ENCODE results near the gene SPRY1.

The SPRY1 gene, protein sequence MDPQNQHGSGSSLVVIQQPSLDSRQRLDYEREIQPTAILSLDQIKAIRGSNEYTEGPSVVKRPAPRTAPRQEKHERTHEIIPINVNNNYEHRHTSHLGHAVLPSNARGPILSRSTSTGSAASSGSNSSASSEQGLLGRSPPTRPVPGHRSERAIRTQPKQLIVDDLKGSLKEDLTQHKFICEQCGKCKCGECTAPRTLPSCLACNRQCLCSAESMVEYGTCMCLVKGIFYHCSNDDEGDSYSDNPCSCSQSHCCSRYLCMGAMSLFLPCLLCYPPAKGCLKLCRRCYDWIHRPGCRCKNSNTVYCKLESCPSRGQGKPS

DNA sequence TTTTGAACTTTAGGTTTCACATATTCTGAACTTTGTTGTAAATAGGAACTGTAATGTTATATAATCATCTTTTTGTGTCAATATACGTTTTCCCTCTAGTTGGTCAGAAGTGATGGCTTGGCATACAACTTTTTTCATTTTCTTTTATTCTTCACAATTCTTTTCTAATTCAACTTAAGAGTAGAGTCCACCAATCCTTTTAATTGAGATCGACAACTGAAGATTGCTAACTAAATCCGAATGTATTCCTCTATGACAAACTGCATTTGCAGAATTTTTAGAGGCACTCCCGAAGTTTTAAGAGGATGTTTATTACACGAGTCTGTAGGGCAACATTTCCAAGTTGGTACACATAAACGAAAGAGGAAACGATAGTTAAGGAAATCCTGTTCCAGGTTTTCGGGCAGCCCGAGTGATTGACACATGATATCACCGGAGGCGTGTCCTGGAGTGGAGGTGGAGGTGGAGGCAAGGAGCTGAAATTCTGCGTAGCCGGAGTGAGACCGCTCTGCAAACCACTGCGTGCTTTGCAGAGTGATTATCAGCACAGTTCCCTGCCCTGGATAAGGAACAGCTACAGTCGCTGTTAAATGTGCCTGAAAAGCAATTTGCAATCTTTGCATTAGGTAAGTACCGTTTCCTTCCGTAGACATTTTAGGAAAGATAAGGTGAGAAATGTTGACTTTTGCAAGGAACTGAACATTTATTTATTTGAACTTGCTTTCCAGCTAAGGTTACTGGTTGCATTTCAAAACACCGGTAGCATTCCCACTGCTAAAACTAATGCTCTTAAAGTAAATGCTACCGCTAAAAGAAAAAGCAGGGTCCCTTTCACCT, at the start of gene SPRY1:
SPRY1 (plus strand) TSS at position 489 of the 837 bp plus-strand sequence. CDS start 4,797 bp downstream, outside the sequence.
- peak; percentile 86 for DNase-seq
- peak; percentile 71 for ATAC-seq

DNA sequence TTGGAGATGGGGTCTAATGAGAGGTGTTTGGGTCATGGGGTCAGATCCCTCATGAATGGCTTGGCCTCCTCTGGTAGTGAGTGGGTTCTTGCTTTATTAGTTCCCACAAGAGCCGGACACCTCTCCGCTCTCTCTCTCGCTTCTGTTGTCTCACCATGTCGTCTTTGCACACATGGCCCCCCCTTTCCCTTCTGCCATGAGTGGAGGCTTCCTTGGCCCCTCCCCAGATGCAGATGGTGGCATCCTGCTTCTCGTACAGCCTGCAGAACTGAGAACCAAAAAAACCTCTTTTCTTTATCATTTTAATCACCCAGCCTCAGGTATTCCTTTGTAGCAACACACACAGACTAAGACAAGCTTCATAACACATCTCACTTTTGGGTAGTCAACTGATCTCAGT, 49.6 kb upstream of the SPRY1 start:
- ATAC-seq, result no peak
- DNase-seq, result no peak

DNA sequence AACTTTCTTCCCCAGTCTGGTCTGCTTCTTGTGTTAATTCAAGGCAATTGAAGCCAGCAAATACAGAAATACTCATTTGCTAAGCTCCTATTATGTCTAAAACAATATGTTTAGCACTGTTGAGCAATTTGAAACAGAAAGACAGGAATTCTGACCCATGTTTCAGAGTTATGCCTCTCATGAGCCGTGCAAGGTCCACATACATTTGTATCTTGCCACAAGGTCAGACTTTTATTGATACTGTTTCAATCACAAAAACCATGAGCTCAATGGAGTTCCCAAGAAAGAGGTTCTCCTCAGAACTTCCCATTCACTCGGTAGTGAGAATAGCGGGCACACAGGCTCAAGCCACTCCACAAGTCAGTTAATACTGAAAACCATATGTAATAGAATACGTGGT, 47.6 kb upstream of the SPRY1 start:
- DNase-seq, result no peak
- ATAC-seq, result no peak

DNA sequence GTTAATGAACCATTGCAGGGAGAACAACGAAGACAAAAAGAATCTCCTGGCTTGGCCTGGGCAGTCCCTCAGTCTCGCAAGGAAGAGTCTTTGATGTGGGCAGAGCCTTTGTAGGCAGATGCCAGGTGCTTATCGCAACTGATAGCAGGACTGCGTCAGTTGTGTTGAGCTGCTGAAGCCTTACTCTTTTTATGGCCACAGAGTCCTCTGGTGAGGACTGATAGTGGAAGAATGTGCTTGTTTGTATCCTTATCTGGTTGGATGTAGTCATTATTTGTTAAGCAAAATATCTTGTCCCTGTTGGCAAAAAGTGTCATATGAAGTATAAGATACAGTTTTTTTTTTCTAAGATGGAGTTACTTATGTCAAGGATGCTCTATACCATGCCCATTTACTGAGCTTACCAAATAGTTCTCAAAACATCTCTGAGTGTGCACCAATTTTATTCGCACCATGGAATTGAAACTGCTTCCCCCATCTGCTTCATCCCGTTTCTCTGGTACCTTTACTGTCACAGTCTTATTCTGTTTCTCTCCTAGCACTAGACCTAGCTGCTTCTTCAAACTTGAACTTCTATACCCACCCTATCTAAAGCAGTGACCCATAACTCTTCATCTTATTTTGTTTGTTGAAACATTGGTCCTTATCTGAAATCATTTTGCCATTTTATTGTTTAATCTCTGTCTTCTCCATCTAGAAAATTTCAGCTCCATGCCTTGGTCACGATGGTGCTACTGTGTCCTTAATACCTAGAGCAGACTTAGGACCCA, 47.0 kb upstream of the SPRY1 start:
- DNase-seq, result no peak
- ATAC-seq, result no peak

DNA sequence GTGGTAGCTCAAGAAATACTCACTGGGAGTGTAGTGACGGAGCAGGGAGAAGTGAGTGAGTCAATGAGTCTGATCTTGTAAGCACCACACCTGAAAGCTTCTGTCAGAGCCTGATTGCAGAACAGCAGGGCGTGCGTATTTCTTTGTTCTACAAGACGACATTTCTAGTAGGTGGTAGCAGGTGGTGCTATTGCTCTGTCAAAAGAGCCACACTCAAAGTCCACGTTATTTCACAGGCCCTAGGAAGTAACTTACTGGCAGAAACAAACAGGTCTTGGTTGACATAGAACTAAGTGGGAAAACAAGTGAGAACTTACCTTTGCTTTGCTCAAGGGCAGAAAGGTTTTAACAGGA, 46.4 kb upstream of the SPRY1 start:
- DNase-seq, result no peak
- ATAC-seq, result no peak

DNA sequence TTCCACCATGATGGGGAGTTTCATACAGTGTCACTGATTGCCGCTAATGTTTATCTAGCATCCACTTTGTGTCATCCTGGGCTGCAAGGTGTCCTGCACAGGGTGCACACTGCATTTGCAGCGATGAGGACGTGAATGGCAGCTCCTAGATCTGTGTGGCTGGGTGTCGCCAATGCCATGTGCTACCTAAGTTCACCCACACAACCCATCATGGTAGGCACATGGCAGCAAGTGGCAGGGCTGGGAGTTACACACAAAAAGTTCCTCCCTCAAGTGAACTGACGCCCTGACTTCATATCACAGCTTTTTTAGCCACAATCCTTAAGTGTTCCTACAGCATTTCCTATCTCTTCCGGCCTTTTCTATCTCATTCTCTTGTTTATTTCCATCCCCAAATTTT, 45.9 kb upstream of the SPRY1 start:
- no peak for ATAC-seq
- no peak for DNase-seq

DNA sequence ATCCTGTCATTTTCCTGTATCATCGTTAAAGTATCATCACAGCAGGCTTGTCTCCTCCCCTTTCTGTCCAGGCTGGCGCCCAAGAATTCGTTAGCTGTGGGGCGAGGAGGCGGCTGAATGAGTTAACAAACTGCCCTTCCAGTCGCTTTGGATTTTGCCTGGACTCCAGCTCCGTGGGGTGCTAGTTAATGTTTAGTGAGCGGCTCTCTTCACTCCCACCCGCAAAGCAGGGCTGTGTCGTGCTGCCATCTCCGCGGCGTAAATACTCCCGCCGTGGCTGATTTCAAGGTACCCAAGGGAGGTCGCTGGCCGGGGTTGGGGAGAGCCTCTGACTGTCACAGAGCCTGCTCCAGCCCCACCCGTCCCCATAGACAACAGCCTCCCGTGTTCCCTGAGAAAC, 44.9 kb upstream of the SPRY1 start:
- no peak for DNase-seq
- ATAC-seq, result no peak

DNA sequence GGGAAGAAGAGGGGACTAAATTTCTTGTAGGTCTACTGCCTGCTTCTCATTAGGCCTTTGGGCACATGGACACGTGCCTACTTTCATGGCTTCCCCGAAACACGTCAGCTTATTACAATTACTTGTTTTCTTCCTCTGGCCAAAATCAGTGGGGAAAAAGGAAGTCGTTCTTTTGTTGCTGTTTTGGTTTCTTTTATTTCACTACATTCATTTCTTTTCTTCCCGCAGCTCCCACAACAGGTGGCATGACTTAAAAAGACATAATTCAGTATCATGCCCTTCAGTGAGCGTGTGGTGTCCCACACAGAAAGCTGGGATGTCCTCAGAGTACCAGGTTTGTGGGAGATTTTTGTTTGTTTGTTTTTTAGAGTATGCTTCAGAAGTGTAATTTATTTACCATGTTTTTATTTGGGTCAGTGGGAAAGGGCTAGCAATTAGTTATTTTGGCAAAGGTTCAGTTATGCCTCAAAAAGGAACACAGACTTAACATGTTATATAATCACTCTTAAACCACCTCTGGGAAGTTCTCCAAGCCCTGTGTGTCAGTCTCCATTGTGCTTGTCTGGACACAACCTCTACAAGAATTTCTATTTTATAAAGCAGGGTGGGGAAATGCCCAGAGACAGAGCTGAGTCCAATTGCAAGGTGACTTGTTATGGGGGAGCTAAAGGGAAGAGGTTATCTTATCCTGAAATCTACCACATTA, 44.2 kb upstream of the SPRY1 start:
- no peak for ATAC-seq
- DNase-seq, result no peak

DNA sequence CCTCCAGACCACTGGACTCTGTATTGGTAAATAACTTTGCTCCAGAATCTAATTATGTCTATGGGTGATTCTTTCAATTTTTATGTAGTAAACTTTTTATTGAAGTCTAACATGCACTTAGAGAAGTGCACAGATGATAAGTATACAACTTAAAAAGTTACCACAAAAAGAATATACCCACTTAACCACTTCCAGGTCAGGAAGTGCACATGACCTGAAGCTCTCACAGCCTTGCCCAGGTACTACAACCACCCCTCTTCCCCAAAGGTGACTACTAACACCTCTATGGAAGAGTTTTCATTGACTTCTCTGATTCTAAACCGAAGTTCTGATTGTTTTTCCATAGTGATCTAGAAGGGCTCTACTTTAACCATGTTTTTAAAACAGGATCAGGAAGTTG, 43.6 kb upstream of the SPRY1 start:
- no peak for ATAC-seq
- no peak for DNase-seq

DNA sequence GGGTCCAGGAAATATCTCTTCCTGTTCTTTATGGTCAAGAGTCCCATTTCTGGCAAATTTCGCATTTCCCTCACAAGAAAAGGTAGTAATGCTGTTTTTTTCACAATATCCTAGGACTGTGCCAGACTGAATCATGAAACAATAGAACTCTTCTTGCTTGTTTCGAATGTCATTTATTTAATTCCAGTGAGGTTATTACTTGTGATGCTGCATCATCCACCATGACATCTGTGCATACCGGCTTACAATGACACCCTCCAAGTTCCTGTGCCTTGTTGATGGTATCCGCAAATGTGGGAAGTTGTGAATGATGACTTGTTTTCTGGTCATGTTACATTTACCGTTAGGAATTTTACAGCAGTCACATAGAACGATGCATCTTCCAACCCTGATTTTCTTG, 42.9 kb upstream of the SPRY1 start:
- DNase-seq (no peak), ATAC-seq (no peak)

DNA sequence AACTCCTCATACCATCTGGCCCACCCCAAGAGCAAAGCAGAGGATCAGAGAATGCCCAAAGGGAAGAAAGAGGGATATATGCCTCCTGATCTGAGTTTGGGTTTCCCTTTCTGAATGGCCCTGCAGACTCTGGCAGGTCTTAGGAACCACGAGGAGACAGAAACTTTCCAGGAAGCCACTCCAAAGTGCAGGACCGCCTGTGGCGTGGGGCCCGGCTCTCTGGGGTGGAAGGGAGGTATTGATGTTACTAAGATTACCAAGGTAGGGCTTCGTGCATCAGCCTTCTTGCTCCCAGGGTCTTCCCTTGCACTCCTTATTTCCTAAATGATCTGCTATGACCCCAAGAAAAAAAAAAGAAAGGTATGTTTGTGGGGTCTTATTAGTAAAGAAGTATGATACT, 41.9 kb upstream of the SPRY1 start:
- ATAC-seq, result no peak
- no peak for DNase-seq

DNA sequence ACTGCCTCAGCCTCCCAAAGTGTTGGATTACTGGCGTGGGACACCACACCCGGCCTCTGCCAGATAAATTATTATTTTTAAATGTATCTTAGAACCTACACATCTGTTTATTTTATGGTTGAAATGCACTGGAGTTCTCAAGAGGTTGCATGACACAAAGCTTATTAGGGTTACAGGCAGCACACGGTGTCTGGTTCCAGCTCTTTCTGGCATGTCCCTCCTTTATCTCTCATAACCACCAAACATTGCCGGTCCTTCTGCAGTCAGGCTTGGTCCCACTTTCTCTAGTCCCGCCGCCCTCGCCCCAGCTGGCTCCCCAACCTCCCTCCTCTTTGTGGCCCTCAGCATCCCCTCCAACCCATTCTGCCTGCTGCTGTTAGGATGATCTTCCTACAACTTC, 39.7 kb upstream of the SPRY1 start:
- DNase-seq (no peak), ATAC-seq (no peak)

DNA sequence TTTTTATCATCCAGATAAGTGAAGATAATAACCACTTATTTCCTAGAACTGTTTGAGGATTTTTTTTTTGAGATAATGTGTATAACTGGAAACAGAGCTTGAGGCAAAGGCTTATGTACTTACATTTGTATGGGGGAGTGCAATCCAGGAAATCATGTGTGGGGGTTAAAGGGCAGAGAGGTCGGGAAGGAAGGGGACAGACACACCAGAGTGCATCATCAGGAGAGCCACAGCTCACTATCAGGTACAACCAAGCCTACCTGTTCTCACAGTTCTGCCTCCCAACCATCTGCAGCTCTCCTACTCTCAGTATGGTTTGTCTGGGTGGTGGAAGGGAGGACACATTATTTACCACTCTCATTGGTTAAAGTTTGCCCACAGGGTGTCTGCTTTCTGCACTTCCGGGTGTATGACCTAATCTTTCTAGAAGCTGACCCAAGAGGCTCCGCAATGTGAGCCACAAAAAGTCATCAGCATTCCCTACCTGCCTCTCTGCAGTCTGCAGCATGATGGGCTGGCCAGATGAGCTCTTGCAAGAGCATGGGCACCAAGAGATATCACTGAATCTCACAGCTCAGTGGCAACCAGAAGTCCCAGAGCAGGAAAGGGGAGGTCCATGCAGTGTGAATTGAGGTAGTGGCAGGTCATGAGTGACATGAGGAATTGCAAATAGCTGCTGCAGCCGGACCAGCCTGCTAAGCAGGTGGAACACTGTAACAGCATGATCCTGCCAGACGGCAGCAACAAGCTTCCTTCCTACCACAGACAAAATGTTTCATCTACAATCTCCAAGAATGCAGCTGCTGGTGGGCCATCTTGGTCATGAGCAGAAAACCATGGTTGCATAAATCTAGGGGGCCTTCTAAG, 36.9 kb upstream of the SPRY1 start:
- ATAC-seq, result no peak
- DNase-seq, result no peak

DNA sequence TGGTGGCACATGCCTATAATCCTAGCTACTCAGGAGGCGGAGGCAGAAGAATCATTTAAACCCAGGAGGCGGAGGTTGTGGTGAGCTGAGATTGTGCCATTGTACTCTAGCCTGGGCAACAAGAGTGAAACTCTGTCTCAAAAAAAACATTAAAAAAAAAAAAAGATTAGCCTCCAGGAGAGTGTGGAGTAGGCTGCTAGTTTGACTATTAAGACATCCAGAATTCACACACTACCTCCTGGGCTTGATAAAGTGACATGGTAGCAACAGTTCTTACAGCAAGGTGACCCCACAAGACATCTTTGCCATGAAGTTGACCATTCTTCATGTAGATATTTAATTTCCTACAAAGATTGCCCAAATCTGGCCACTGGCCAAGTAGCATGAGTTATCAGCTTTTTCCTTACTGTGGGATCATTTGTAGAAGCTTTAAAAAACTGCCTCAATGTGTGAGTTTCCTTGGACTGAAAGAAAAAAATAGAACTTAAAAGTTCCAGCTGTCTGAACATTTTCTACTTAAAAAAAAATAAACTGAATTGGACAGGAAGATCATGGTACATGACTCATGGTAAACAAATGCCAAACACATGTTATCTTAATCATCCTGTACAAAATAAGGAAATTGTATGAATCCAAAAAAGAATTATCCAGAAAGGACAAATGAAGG, 35.3 kb upstream of the SPRY1 start:
- no peak for DNase-seq
- no peak for ATAC-seq

DNA sequence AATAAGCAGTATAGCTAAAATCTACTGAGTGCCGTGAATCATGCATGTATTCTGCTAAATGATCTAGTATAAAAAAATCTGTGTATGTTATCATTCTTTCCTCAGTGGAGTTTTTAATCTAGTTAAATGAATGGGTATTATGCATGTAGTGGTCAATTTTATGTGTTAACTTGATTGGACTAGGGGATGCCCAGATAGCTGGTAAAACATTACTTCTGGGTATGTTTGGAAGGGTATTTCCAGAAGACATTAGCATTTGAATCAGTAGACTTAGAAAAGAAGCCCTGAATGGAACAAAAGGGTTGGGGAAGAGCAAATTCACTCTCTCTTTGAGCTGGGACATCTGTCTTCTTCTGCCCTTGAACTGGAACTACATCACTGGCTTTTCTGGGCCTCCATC, 34.5 kb upstream of the SPRY1 start:
- DNase-seq (no peak), ATAC-seq (no peak)

DNA sequence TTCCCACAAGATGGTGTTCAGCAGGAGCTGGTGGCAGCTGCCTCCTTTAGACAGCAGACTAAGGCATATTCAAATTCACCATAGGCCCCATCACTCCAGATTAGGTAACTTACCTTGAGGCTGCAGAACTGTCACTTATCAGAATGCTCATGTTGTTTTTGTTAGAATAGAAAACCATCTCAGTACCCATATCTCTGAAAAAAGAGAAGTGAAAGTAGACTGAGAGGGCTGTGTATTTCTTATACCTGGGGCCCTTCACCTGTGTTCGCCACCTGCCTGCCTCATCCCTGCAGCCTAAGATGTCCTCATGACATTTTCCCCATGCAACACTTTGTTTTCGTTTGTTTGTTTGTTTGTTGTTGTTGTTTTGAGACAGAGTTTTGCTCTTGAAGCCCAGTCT, 32.9 kb upstream of the SPRY1 start:
- DNase-seq (no peak), ATAC-seq (no peak)

DNA sequence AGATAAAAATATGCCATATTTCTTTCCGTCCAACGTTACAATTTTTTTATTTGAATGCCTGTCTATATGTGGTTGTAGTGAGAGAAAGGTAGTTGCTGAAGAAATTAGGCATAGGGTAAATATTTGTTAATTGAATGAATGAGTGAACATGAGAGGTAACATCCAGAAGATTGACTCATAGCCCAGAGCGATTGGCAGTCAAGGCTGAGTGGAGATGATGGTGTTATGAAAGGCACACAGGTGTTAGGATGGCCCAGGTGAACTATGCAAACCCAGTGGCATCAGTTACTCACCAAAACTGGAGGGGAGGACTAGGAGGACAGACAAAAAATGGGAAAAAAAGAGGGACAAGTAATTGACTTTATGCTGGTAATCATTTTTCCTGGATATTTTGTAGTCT, 31.7 kb upstream of the SPRY1 start:
- DNase-seq, result no peak
- no peak for ATAC-seq

DNA sequence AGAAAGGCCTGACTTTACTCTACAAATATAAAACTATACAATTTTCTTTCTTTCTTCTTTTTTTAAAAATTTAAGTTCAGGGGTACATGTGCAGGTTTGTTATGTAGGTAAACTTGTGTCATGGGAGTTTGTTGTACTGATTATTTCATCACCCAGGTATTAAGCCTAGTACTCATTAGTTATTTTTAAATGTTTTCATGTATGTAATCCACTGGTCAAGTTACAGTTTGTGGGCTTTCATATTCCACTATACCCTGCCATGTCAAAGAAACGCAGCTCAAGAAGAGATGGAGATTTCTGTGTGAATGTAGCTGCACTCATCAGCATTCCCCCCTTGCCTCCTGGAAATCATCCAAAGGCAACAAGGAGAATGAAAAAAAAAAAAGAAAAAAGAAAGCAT, 31.2 kb upstream of the SPRY1 start:
- DNase-seq (no peak), ATAC-seq (no peak)

DNA sequence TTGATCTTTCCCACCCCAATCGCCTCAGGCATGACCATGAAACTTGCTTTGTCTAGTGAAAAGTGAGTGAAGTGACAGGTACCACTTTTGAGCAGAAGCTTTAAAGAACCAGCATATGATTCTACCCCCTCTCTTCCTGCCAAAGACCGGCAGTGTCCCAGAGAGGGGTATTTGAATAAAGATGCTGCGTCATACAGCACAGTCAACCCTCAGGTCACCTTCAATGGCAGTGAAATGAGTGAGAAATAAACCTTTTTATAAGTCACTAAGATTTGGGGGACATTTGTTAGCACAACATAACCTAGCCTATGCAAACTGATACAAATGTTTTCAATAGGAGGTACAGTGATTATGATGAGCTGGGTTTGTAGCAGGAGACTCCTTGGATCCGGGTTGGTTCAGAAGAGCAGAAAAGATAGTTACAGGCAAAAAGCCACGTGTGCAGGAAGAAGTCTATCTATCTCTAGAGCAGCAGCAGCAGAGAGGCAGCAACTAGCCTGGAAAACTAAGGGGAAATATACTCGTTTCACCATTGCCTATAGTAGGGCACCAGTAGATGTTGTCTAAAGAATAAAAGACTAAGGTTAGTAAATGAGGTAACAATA, 30.3 kb upstream of the SPRY1 start:
- DNase-seq (no peak), ATAC-seq (no peak)

DNA sequence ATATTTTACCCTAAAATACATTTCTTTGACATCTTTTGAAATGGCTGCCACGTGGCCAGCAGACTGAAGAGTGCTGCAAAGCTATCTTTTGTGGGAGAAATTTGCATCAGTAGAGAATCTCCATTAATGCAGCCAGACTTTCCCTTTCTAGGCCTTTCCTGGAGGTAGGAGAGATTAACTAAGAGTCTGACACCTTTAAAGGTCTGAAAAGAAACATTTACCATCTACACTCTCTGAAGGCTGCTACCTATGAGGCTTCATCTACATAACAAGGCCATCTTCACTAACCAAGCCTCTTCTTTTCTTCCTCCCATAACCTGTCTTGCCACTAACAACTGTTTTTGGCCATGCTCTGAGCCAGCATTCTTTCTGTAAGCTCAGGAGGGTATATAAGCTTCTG, 17.8 kb upstream of the SPRY1 start:
- no peak for ATAC-seq

DNA sequence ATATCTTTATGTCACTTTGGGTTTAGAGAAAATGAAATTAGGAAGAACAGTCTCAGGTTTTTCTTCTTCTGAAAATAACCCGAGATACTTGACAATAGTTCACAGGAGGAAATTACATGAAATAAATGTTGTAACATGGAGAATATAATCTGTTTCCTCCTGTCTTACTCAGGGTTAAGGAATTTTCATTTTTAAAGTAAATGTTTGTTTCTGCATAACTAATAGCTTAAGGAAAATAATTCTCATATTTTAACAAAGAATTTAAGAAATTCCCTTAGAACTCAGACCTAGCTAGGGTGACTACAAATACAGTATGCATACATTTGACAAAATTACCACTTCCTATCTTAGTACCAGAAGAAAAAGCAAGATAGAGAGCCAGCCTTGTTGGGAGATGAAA, 17.2 kb upstream of the SPRY1 start:
- DNase-seq (no peak), ATAC-seq (no peak)

More for the DNA sequence above, 17.8 kb upstream of the SPRY1 start:
- no peak for DNase-seq
